Measurements from ENCODE around the gene TNFRSF19.
"Not testable (repeated sequence)": the region's sequence is repeated elsewhere in the genome, so short reads cannot be mapped to it uniquely, and the experiment has no call there.

TNFRSF19 gene

GRCh38 chr13:23652909-23653726 is 82.9 kb downstream of the TNFRSF19 start:
- DNase-seq (ENCODE audit: low read depth in 2 of 3, low spot score in 1 of 3): no peak

GRCh38 chr13:23654111-23655110 is 84.2 kb downstream of the TNFRSF19 start:
- DNase-seq (ENCODE audit: low read depth in 2 of 3, low spot score in 1 of 3): no peak

- no peak for DNase-seq (ENCODE audit: low read depth in 2 of 3, low spot score in 1 of 3)
These were observed 85.1 kb downstream of the TNFRSF19 start for GRCh38 chr13:23655321-23655720.

GRCh38 chr13:23656637-23657371 is 86.6 kb downstream of the TNFRSF19 start:
- no peak for DNase-seq (ENCODE audit: low read depth in 2 of 3, low spot score in 1 of 3)

GRCh38 chr13:23658929-23659541 is 88.8 kb downstream of the TNFRSF19 start:
- no peak for DNase-seq (ENCODE audit: low read depth in 2 of 3, low spot score in 1 of 3)

- no peak for DNase-seq (ENCODE audit: low read depth in 2 of 3, low spot score in 1 of 3)
These were observed 90.0 kb downstream of the TNFRSF19 start for GRCh38 chr13:23660249-23660648.

GRCh38 chr13:23666582-23666981 is 96.4 kb downstream of the TNFRSF19 start:
- no peak for DNase-seq (ENCODE audit: low read depth in 2 of 3, low spot score in 1 of 3)

- DNase-seq (ENCODE audit: low read depth in 2 of 3, low spot score in 1 of 3): no peak
These were observed 97.5 kb downstream of the TNFRSF19 start for GRCh38 chr13:23667750-23668149.

GRCh38 chr13:23668562-23668961 is 98.3 kb downstream of the TNFRSF19 start:
- no peak for DNase-seq (ENCODE audit: low read depth in 2 of 3, low spot score in 1 of 3)

GRCh38 chr13:23670793-23671192 is 100.6 kb downstream of the TNFRSF19 start:
- DNase-seq (ENCODE audit: low read depth in 2 of 3, low spot score in 1 of 3): no peak

- DNase-seq (ENCODE audit: low read depth in 2 of 3, low spot score in 1 of 3): no peak
These were observed 101.2 kb downstream of the TNFRSF19 start for GRCh38 chr13:23671377-23671776.

GRCh38 chr13:23671897-23672296 is 101.7 kb downstream of the TNFRSF19 start:
- DNase-seq (ENCODE audit: low read depth in 2 of 3, low spot score in 1 of 3): no peak

GRCh38 chr13:23672616-23673015 is 102.4 kb downstream of the TNFRSF19 start:
- DNase-seq (ENCODE audit: low read depth in 2 of 3, low spot score in 1 of 3): no peak

- DNase-seq (ENCODE audit: low read depth in 2 of 3, low spot score in 1 of 3): no peak
These were observed 103.1 kb downstream of the TNFRSF19 start for GRCh38 chr13:23673354-23673753.

- no peak for DNase-seq (ENCODE audit: low read depth in 2 of 3, low spot score in 1 of 3)
These were observed 103.8 kb downstream of the TNFRSF19 start for GRCh38 chr13:23673867-23674605.

- no peak for DNase-seq (ENCODE audit: low read depth in 2 of 3, low spot score in 1 of 3)
These were observed 104.8 kb downstream of the TNFRSF19 start for GRCh38 chr13:23674795-23675640.

- not testable (repeated sequence) for DNase-seq (ENCODE audit: low read depth in 2 of 3, low spot score in 1 of 3)
These were observed 107.6 kb downstream of the TNFRSF19 start for GRCh38 chr13:23677679-23678288.

GRCh38 chr13:23678795-23679194 is 108.6 kb downstream of the TNFRSF19 start:
- no peak for DNase-seq (ENCODE audit: low read depth in 2 of 3, low spot score in 1 of 3)

GRCh38 chr13:23679220-23679619 is 109.0 kb downstream of the TNFRSF19 start:
- no peak for DNase-seq (ENCODE audit: low read depth in 2 of 3, low spot score in 1 of 3)

Data from stimulated activated CD4-positive, alpha-beta T cell treated with anti-CD3 and anti-CD28 coated beads, Interleukin-12 subunit alpha, Interleukin-12 subunit beta, amount 100 ng/mL, for 48 hours (primary cell).